Gastroesophageal sphincter (tissue), 3 donors: Measurements from ENCODE around the gene ADAMTS17.
"Not testable (repeated sequence)": the region's sequence is repeated elsewhere in the genome, so short reads cannot be mapped to it uniquely, and the experiment has no call there.

ENCODE experiments used
- POLR2A ChIP-seq, 2 donors: fragments of 450-650 bp; IDR thresholded peaks; one replicate each; pipeline ENCODE4 v1.6.1; 2017; ENCODE audit warnings: antibody characterized with exemption in 2 of 2, mild to moderate bottlenecking in 2 of 2, moderate library complexity in 1 of 2
- POLR2AphosphoS5 ChIP-seq: sonication (generic); formaldehyde crosslinking; IDR thresholded peaks from one replicate; pipeline ENCODE4 v1.6.1; 2017; ENCODE audit warnings: antibody characterized with exemption
- TF ChIP-seq, protein P1 (sequence below), 4 experiments: fragments of 200-600 bp in 2 of 4; fragments of 450-650 bp in 2 of 4; sonication (generic) in 1 of 4; IDR thresholded peaks; one replicate each; pipeline ENCODE4 v1.5.1; 2017 to 2019; ENCODE audit warnings: antibody characterized with exemption in 4 of 4, mild to moderate bottlenecking in 2 of 4, moderate library complexity in 2 of 4

DNA sequence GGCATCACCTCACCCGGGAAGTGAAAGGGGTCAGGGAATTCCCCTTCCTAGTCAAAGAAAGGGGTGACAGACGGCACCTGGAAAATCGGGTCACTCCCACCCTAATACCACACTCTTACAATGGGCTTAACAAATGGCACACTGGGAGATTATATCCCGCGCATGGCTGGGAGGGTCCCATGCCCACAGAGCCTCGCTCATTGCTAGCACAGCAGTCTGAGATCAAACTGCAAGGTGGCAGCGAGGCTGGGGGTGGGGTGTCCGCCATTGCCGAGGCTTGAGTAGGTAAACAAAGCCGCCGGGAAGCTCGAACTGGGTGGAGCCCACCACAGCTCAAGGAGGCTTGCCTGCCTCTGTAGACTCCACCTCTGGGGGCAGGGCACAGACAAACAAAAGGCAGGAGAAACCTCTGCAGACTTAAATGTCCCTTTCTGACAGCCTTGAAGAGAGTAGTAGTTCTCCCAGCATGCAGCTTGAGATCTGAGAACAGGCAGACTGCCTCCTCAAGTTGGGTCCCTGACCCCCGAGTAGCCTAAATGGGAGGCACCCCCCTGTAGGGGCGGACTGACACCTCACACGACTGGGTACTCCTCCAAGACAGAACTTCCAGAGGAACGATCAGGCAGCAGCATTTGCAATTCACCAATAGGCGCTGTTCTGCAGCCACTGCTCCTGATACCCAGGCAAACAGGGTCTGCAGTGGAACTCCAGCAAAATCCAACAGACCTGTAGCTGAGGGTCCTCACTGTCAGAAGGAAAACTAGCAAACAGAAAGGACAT is 257.5 kb downstream of the ADAMTS17 start:
- TF ChIP-seq, protein P1, sequence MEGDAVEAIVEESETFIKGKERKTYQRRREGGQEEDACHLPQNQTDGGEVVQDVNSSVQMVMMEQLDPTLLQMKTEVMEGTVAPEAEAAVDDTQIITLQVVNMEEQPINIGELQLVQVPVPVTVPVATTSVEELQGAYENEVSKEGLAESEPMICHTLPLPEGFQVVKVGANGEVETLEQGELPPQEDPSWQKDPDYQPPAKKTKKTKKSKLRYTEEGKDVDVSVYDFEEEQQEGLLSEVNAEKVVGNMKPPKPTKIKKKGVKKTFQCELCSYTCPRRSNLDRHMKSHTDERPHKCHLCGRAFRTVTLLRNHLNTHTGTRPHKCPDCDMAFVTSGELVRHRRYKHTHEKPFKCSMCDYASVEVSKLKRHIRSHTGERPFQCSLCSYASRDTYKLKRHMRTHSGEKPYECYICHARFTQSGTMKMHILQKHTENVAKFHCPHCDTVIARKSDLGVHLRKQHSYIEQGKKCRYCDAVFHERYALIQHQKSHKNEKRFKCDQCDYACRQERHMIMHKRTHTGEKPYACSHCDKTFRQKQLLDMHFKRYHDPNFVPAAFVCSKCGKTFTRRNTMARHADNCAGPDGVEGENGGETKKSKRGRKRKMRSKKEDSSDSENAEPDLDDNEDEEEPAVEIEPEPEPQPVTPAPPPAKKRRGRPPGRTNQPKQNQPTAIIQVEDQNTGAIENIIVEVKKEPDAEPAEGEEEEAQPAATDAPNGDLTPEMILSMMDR (IDR thresholded peaks at IDR 0.05): not testable (repeated sequence)
- TF ChIP-seq POLR2AphosphoS5; POLR2A (IDR thresholded peaks at IDR 0.05): not testable (repeated sequence)
